Stimulated activated CD8-positive, alpha-beta memory T cell treated with anti-CD3 and anti-CD28 coated beads, Interleukin-4, amount 100 ng/mL, for 4 hours (primary cell): ENCODE data around the gene LMLN.
A peak's percentile ranks its signal among the peaks of the same experiment; 100 is the strongest.
"Not testable (repeated sequence)": the region's sequence is repeated elsewhere in the genome, so short reads cannot be mapped to it uniquely, and the experiment has no call there.

ENCODE experiments used
- DNase-seq, 2 donors: peaks; one replicate each; pipeline ENCODE4 v3.0.0-alpha.2; 2020; ENCODE audit warnings: low read depth in 2 of 2, low spot score in 1 of 2

Gene LMLN

GRCh38 chr3:197955892-197956477 is 4.0 kb upstream of the LMLN start:
- no peak for DNase-seq

DNA sequence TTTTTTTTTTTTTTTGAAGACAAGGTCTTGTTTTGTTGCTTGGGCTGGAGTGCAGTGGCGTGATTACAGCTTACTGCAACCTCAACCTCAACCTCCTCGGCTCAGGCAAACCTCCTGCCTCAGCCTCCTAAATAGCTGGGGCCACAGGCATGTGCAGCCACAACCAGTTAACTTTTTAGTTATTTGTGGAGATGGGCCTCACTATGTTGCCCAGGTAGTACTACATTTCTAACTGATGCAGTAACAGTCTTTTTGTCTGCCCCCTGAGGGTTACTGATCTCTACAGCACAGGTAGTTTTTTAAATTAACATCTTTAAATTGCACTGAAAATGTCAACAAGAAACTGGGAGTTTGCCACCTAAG is 3.4 kb upstream of the LMLN start:
- DNase-seq: no peak

GRCh38 chr3:197957790-197958133 is 2.3 kb upstream of the LMLN start:
- DNase-seq: no peak

- DNase-seq: no peak
Observed at GRCh38 chr3:197958346-197958745, 1.7 kb upstream of the LMLN start.

GRCh38 chr3:197958848-197959247 is 1.2 kb upstream of the LMLN start:
- not testable (repeated sequence) for DNase-seq

GRCh38 chr3:197959500-197959890 is 522 bp upstream of the LMLN start:
- DNase-seq: no peak

- DNase-seq: peak in 1 of 2 donors; percentile 31
Observed at GRCh38 chr3:197960694-197961581, 921 bp downstream of the LMLN start.

- DNase-seq: no peak
Observed at GRCh38 chr3:197961582-197961945, 1.5 kb downstream of the LMLN start.

DNA sequence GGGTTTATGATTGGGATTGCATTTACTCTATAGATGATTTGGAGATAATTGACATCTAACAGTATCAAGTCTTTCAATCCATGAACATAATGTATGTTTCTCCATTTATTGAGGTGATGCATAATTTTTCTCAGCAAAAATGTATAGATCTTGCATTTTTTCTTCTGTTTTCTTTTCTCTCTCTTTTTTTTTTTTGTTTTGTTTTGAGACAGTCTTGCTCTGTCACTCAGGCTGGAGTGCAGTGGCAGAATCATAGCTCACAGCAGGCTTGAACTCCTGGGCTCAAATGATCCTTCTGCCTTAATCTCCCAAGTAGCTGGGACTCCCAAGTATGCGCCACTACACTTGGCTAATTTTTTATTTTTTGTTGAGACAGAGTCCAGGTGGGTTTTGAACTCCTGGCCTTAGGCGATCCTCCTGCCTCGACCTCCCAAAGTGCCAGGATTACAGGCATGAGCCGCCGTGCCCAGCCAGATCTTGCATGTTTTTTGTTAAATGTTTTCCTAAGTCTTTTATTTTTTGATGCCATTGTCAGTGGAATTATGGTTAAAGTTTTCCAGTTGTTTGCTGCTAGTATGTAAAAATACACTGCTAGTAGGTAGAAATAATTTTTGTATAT is 3.1 kb downstream of the LMLN start:
- DNase-seq: no peak

DNA sequence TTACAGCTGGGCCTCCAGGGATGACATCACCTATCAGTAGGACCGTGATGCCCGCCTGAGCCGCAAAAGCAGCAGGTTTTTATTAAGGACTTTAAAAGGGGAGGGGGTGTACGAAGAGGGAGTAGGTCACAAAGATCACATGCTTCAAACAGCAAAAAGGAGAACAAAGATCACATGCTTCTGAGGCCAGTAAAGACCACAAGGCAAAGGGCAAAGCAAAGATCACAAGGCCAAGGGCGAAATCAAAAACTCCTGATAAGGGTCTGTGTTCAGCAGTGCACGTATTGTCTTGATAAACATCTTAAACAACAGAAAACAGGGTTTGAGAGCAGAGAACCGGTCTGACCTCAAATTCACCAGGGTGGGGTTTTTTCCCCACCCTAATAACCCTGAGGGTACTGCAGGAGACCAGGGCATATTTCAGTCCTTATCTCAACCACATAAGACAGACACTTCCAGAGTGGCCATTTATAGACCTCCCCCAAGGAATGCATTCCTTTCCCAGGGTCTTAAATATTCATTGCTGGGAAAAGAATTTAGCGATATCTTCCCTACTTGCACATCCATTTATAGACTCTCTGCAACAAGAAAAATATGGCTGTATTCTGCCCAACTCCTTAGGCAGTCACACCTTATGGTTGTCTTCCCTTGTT is 7.4 kb downstream of the LMLN start:
- not testable (repeated sequence) for DNase-seq

GRCh38 chr3:197970588-197970987 is 10.6 kb downstream of the LMLN start:
- no peak for DNase-seq

DNA sequence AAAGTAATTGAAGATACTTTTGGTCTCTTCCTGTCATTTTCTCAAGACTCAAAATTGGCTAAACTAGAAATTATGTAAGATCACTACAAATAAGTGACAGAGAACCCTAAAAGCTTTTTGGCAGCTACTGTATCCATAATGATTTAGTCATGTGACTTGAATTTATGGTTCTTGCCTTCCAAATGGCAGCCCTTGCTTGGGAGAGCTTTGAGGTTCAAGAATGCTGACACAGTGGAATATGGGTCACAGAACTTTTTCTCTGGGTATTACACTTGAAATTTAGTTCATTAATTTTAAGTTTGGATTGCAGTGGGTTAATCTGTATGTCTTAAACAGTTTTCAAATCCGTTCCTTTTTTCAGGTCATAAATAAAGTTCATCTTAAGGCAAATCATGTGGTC is 14.0 kb downstream of the LMLN start:
- no peak for DNase-seq

- no peak for DNase-seq
Observed at GRCh38 chr3:197975311-197975710, 15.3 kb downstream of the LMLN start.

DNA sequence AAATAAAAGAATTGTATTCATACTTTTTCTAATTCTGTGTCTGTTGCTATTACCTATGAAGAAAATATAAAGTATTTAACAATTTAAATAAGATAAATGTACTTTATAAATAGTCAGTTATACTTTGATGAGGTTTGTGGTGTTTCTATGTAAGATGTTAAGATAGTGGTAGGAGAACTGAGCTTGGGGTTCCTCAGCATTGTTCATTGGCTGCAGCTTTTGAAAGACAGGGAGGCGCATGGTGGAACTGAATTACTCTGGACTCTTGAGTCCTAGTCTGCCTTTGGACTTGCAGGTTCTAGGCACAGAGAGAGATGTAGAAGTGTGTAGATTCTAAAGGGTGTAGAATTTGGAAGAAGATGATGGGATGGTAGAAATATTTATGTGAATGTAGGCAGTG is 23.1 kb downstream of the LMLN start:
- DNase-seq: no peak

GRCh38 chr3:197989651-197990050 is 29.6 kb downstream of the LMLN start:
- DNase-seq: no peak

DNA sequence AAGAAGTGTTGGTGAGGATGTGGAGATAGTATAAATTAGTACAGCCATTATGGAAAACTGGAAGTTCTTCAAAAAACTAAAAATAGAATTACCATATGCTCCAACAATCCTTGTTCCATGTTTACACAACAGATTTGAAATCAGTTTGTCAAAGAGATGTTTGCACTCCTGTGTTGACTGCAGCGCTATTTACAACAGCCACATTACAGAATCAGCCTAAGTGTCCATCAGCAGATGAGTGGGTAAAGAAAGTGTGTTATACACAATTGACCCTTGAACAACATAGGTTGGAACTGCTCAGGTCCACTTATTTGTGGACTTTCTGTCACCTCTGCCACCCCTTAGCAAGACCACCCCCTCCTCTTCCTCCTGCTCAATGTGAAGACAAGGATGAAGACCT is 34.7 kb downstream of the LMLN start:
- no peak for DNase-seq

DNA sequence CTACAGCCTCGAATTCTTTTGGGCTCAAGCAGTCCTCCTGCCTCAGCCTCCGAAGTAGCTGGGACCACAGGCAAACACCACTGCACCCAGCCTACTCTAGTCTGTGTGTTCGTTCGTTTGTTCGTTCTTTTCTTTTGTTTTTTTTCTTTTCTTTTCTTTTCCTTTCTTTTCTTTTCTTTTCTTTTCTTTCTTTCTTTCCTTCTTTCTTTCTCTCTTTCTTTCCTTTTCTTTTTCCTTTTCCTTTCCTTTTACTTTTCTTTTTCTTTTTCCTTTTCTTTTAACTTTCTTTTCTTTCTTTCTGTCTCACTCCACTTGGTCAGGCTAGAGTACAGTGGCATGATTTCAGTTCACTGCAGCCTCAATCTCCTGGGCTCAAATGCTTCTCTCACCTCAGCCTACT is 36.8 kb downstream of the LMLN start:
- DNase-seq: no peak

GRCh38 chr3:197997936-197998335 is 37.9 kb downstream of the LMLN start:
- no peak for DNase-seq

- DNase-seq: no peak
Observed at GRCh38 chr3:198017090-198017489, 57.1 kb downstream of the LMLN start.

GRCh38 chr3:198018416-198018815 is 58.4 kb downstream of the LMLN start:
- DNase-seq: no peak

- DNase-seq: no peak
Observed at GRCh38 chr3:198019115-198019514, 59.1 kb downstream of the LMLN start.

DNA sequence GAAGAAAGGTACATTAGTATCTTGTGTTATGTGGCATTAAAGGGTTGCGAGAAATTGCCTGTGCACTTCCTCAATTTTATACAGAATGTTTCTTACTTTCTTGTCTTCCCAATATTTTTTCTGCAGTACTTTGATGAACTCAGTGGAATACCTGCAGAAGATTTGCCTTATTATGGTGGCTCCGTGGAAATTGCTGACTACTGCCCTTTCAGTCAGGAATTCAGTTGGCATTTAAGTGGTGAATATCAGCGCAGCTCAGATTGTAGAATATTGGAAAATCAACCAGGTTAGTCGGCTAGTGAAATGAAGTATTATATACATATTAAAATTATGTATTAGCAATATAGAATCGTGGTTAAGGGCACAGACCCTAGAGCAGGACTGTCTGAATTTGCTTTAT is 61.3 kb downstream of the LMLN start:
- DNase-seq: no peak
